D721Med (cell line): ENCODE measurements around the gene GDPGP1.
"Not testable (repeated sequence)": the region's sequence is repeated elsewhere in the genome, so short reads cannot be mapped to it uniquely, and the experiment has no call there.

ENCODE experiments used
- DNase-seq: peaks from one replicate; pipeline ENCODE4 v3.0.0; 2011; ENCODE audit warnings: low spot score; ENCODE audit not compliant: insufficient read length
- FAIRE-seq: peaks from 2 replicates; lab custom pipeline; 2011; peaks lifted over from hg19 to GRCh38; lab: Jason Lieb, UNC
- TF ChIP-seq, protein P1 (sequence below): IDR thresholded peaks from 2 replicates; pipeline ENCODE4 v1.5.1; 2012; ENCODE audit warnings: mild to moderate bottlenecking, control low read depth; ENCODE audit not compliant: insufficient read depth; ENCODE audit errors: missing control alignments

The GDPGP1 gene

DNA sequence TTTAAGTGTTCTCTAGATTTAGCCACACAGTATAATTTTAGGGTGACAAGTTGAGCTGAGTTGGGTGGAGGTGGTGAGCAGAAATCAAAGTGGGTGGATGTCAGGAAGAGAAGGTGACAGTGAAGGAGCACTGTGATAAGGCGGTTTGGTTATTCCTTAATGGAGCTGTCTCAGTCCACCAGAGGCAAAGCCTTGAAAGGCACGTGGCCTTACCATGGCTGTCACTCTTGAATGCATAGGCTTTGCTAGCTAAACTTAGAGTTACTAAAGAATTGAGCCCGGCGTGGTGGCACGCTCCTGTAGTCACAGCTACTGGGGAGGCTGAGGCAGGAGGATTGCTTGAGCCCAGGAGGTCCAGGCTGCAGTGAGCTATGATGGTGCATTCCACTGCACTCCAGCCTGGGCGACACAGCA is 14.8 kb downstream of the GDPGP1 start:
- no peak for FAIRE-seq
- no peak for DNase-seq
- TF ChIP-seq, protein P1, sequence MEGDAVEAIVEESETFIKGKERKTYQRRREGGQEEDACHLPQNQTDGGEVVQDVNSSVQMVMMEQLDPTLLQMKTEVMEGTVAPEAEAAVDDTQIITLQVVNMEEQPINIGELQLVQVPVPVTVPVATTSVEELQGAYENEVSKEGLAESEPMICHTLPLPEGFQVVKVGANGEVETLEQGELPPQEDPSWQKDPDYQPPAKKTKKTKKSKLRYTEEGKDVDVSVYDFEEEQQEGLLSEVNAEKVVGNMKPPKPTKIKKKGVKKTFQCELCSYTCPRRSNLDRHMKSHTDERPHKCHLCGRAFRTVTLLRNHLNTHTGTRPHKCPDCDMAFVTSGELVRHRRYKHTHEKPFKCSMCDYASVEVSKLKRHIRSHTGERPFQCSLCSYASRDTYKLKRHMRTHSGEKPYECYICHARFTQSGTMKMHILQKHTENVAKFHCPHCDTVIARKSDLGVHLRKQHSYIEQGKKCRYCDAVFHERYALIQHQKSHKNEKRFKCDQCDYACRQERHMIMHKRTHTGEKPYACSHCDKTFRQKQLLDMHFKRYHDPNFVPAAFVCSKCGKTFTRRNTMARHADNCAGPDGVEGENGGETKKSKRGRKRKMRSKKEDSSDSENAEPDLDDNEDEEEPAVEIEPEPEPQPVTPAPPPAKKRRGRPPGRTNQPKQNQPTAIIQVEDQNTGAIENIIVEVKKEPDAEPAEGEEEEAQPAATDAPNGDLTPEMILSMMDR = no peak

DNA sequence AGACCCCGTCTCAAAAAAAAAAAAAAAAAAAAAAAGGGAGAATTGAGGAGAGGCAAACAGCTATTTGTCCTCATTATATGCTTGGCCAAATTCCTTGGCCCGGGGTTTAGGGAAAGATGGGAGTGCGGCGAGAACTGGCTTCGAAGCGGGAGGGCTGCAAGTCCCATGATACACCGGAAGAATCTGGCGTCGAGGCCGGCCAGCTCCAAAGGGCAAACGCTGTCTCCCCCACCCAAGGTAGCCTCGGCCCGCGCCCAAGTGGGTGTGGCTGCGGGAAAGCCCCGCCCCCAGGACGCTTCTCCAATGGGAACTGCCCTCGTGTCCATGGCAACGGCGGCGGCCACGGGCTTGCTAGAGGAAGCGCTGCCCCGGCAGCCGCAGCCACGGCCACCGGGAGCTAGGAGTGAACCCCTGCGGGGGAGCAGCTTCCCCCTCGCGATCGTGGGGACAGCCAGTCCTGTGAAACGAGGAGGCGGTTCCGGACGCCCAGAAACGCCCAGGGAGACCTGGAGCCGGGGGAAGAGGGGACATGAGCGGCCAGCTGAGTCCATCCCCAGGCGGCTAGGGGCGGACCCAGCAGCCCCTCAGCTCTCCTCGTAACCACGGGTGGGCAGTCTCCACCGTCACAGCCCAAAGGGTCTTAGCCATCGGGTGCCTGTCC is 15.3 kb downstream of the GDPGP1 start, which contains the start of gene TTLL13:
Gene TTLL13 (plus strand): TSS at position 354 of the 661 bp plus-strand sequence. CDS start 1,075 bp downstream, outside the sequence.
- DNase-seq (peak; percentile 82), FAIRE-seq (no peak)

DNA sequence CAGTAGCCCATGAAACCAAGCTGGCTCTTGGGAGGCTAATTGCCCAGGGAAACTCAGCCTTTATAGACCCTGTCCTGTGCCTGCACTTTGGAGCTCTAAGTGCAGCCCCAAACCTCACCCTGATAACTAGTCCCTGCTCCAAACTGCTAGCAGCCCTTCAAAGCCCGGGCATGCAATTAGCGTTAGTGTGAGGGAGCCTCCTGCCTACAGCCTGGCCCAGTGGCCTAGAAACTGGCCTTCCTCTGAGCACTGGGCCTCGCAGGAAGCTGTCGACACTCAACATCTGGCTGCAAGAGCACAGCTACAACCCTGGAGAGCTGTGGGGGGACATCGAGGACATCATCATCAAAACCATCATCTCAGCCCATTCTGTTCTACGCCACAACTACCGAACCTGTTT is 23.8 kb downstream of the GDPGP1 start:
- DNase-seq (no peak), FAIRE-seq (no peak)
- TF ChIP-seq, protein P1 = no peak

More for the DNA sequence above, 15.3 kb downstream of the GDPGP1 start, which contains the start of gene TTLL13:
- TF ChIP-seq, protein P1 = no peak

DNA sequence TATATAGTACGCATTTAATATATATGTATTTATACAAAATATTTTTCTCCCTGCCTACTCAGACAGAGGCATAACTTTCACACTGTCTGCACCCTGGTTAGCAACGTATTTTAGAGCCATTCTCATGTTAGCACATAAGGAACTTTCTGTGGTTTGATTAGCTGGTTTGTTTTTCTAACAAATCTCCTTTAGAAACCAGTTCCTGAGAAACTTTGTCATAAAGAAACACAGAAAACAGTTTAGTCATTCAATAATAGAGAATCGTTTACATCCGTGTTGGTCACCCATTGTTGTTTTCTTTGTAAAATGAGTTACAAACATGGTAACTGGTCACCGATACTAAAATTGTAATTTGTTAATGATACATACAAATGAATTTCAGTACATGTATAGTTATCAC is 25.5 kb downstream of the GDPGP1 start:
- FAIRE-seq = no peak
- TF ChIP-seq, protein P1 = no peak

DNA sequence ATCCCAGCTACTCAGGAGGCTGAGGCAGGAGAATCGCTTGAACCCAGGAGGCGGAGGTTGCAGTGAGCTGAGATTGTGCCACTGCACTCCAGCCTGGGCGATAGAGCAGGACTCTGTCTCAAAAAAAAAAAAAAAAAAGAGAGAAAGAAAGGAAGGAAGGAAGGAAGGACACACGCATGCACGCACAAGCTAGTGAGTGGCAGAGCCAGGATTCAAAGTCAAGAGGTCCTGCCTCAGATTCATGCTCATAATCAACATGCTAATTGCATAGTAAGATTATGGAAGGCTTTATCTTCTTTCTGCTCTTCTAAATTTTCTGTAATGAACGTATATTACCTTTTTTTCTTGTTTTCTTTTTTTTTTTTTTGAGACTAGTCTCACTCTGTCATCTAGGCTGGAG is 26.7 kb downstream of the GDPGP1 start:
- DNase-seq, FAIRE-seq: not testable (repeated sequence)

More for the DNA sequence above, 25.5 kb downstream of the GDPGP1 start:
- DNase-seq = no peak

DNA sequence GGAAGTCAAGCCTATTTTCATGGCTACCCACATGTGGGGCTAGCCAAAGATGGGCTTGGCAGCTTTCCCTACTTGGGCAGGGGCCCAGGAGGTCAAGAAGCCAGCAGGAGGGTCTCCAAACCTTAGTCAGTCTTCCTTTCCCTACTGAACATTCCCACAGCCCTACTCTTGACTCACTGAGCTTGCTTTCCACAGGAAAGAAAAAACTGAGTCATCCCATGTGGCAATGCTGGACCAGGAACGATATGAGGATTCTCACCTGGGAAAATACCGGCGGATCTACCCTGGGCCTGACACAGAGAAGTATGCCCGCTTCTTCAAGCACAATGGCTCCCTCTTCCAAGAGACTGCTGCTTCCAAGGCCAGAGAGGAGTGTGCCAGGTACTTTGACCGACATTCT is 27.8 kb downstream of the GDPGP1 start:
- FAIRE-seq (no peak), DNase-seq (no peak)
- TF ChIP-seq, protein P1 = no peak

DNA sequence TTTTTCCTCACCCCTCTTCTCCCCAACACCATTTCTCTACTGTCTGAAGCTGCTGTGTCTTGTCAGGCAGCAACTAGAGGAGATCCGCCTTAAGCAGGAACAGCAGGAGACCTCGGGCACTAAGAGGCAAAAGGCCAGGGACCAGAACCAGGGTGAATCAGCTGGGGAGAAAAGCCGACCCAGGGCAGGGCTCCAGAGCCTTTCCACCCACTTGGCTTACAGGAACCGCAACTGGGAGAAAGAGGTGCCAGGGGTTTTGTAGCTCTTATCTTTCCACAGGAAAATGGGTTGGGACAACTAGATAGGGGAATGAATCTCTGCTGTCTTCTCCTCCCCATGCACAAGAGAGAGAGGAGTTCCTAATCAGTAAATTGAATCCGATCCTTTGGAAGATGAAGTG is 28.4 kb downstream of the GDPGP1 start:
- FAIRE-seq (no peak), DNase-seq (no peak)
- TF ChIP-seq, protein P1 = no peak
